Fibroblast of villous mesenchyme (primary cell): ENCODE results near the gene TROAP. TPM values are rescaled to one million over a fixed set of nuclear protein-coding genes. Genes with fewer than 3 reads are reported as not detected.

Experiments used
- DNase-seq: peaks from one replicate; pipeline ENCODE4 v3.0.0-alpha.2; 2010; ENCODE audit warnings: low read depth
- H3K4me3 ChIP-seq: 2 replicates; pipeline ENCODE4 v1.5.1; 2011; ENCODE audit warnings: low read depth, mild to moderate bottlenecking, low read length
- CTCF ChIP-seq: IDR thresholded peaks from 2 replicates; pipeline ENCODE4 v1.5.1; 2012; ENCODE audit warnings: low read depth, mild to moderate bottlenecking, low read length; ENCODE audit not compliant: insufficient read depth
- total RNA-seq: library from RNA; depleted of rRNA; stranded (reverse); fragments of >200 nt; gene quantifications from 2 replicates; pipeline ENCODE4 v1.2.3, GENCODE V29; 2012

Gene TROAP
- total RNA-seq, 1 donor = 14.7 TPM

- peak; percentile 21 for TF ChIP-seq CTCF
- peak; percentile 96 for DNase-seq
- peak overlapping the region; percentile 71 for H3K4me3 ChIP-seq
Observed at GRCh38 chr12:49366652-49367380, 43.8 kb downstream of the TROAP start.

- TF ChIP-seq CTCF = no peak
- DNase-seq = no peak
- peak within 1 kb of the TSS; percentile 71 for H3K4me3 ChIP-seq
Observed at GRCh38 chr12:49367381-49368239, 44.6 kb downstream of the TROAP start, which contains the start of gene SPATS2. Gene SPATS2, plus strand, starts transcription at chr12:49367462. Its CDS starts 93,551 bp downstream, at chr12:49461013.

GRCh38 chr12:49368240-49368600, 45.2 kb downstream of the TROAP start:
- DNase-seq = no peak
- peak overlapping the region; percentile 71 for H3K4me3 ChIP-seq
- no peak for TF ChIP-seq CTCF

- TF ChIP-seq CTCF = peak; percentile 60
- peak overlapping the region; percentile 20 for H3K4me3 ChIP-seq
- DNase-seq = peak; percentile 70
Observed at GRCh38 chr12:49369411-49370145, 46.5 kb downstream of the TROAP start.

- DNase-seq = no peak
- no peak overlapping the region for H3K4me3 ChIP-seq
- no peak for TF ChIP-seq CTCF
Observed at GRCh38 chr12:49370539-49370938, 47.5 kb downstream of the TROAP start.

GRCh38 chr12:49375406-49375805, 52.4 kb downstream of the TROAP start:
- H3K4me3 ChIP-seq = no peak overlapping the region
- no peak for TF ChIP-seq CTCF
- no peak for DNase-seq
